NCI-H345 treated with DMSO at 0.1 percent for 48 hours (cell line): ENCODE measurements around the gene TPK1.
"Not testable (repeated sequence)": the region's sequence is repeated elsewhere in the genome, so short reads cannot be mapped to it uniquely, and the experiment has no call there.

Experiments
- DNase-seq: peaks from one replicate; lab custom pipeline; 2025; ENCODE audit not compliant: unreplicated experiment; lab: John Stamatoyannopoulos, UW

Gene TPK1

DNA sequence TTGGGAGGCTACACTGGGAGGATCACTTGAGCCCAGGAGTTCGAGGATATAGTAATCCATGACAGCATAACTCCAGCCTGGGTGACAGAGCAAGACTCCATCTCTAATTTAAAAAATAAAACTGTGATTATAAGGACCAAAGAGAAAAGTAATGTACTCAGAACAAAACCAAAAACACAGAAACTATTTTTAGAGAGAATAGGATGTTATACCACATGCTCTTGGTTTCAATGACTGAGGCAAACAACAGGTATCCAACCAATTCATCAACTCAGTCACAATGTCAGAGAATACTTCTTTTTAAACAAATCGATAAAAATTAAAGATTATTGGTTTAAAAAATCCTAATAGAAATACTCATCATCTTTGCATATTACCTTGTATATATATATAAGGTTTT lies 186.7 kb downstream of the TPK1 start:
- DNase-seq, result no peak

DNA sequence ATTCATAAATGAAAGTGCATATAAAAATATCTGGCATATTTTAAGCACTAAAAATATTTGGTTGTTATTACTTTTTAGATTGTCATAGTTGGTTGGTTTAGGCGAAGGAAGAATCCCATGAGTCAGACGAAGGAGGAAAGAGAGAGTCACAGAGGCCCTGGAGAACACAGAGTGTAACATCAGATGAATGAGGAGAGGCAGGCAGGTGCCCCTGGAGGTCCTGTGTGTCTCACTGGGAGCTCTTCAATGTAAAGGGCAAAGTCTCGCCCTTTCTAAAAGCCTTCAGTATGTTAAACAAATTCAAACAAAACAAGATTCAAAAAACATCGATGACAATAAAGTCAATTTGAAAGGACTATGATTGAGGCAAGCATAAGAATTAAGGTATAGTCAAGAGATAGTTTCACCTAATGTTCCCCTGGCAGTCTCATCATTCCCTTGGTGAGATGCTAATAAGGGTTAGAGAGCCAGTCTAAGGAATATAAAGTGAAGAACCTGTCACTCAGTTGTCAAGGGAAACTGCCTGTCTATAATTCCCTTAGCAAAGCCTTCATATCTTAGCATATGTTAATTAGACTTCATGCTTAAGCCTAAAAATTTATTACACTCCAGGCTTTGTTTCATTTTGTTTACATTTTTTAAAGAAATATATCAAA lies 194.3 kb downstream of the TPK1 start:
- no peak for DNase-seq

DNA sequence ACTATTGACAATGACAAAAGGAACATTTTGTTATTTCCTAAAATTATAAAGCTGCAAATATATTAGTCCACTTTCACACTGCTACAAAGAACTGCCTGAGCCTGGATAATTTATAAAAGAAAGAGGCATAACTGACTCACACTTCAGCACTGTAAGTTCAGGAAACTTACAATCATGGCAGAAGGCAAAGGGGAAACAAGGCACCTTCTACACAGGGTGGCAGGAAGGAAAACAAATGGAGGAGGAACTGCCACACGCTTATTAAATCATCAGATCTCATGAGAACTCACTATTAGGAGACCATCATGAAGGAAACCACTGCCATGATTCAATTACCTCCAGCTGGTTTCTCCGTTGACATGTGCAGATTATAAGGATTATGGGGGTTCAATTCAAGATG lies 203.1 kb downstream of the TPK1 start:
- DNase-seq, result no peak

DNA sequence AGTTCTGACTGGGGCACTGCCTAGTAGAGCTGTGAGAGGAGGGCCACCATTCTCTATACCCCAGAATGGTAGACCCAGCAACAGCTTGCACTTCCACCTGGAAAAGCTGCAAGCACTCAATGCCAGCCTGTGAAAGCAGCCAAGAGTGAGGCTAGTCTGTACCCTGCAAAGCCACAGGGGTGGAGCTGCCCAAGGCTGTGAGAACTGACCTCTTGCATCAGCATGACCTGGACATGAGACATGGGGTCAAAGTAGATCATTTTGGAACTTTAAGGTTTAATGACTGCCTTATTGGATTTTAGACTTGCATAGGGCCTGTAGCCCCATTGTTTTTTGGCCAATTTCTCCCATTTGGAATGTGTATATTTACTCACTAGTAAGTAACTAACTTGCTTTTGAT lies 206.3 kb downstream of the TPK1 start:
- DNase-seq, result no peak

DNA sequence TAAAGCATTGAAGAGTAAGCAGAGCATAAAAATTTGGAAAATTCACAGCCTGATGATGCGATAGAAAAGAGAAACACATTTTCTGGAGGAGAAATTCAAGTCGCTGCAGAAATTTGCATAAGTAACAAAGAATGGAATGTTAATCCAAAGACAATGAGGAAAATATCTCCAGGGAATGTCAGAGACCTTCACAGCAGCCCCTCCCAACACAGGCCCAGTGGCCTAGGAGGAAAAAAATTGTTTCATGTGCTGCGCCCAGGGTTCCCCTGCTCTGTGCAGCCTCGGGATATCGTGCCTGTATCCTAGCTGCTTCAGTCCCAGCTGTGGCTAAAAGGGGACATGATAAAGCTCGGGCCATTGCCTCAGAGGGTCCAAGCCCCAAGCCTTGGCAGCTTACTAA lies 206.8 kb downstream of the TPK1 start:
- DNase-seq, result no peak

DNA sequence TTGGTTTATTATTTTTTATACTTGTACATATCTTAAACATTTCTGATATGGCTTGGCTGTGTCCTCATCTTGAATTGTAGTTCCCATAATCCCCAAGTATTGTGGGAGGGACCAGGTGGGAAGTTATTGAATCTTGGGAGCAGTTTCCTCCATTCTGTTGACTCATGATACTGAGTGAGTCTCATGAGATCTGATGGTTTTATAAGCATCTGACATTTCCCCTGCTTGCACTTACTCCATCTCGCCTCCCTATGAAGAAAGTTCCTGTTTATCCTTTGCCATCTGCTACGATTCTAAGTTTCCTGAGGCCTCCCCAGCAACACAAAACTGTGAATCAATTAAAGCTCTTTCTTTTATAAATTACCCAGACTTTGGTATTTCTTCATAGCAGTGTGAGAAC lies 207.7 kb downstream of the TPK1 start:
- no peak for DNase-seq

DNA sequence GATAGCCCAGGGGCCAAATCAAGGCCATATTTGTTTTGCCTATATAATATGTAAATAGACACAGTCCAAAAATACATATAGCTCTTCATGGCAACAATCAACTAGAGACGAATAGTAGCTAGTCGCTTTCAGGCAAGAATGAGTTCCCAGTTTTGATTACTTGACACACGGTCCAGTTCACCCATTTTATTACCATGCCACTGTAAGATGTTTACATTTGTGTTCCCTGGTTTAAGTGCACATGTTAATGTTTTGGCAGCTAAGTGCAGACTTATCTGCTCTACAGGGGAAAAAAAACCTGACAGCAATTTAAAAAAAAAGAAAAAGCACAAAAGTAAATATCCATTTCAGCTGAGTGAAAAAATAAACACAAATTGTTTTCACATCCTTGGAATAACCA lies 213.1 kb downstream of the TPK1 start:
- DNase-seq, result peak; percentile 58

DNA sequence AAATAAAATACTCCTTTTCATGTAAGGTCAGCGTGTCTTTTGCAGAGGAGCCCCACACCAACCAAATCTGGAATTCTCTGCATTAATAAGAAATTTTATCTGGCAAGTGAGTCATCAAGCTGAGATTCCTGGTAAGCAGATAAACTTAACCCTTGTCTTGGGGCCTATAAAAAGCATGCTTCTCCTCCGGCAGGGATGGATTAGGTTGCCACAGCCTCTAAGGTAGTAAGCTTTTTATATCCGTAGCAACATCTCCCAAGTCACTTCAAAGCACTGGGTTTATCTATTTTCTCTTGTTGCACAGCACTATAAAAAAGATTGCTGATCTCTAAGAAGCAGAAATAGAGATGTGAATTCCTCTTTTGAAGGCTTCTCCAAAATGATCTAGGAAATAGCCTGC lies 229.6 kb downstream of the TPK1 start:
- no peak for DNase-seq

DNA sequence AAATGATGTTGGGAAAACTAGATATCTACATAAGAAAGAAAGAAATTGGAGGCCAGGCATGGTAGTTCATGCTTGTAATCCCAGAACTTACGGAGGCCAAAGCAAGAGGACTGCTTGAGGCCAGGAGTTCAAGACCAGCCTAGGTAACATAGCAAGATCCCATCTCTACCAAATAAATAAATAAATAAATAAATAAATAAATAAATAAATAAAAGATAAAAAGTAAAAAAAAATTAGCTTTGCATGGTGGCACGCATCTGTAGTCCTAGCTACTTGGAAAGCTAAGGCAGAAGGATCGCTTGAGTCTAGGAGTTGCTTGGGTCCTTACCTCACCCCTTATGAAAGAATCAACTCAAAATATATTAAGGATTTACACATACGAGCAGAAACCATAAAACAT lies 238.9 kb downstream of the TPK1 start:
- no peak for DNase-seq

DNA sequence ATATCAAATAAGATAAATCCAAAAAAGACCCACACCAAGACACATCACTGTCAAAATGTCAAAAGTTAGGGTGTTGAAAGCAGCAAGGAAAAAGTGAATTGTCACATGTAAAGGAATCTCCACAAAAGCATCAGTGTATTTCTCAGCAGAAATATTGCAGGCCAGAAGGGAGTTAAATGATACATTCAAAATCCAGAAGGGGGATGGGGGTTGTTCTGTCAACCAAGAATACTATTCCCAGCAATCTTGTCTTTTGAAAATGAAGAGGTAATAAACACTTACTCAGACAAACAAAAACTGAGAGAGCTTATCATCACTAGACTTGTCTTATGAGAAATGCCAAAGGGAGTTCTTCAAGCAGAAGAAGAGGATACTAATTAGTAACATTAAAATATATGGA lies 241.3 kb downstream of the TPK1 start:
- no peak for DNase-seq

DNA sequence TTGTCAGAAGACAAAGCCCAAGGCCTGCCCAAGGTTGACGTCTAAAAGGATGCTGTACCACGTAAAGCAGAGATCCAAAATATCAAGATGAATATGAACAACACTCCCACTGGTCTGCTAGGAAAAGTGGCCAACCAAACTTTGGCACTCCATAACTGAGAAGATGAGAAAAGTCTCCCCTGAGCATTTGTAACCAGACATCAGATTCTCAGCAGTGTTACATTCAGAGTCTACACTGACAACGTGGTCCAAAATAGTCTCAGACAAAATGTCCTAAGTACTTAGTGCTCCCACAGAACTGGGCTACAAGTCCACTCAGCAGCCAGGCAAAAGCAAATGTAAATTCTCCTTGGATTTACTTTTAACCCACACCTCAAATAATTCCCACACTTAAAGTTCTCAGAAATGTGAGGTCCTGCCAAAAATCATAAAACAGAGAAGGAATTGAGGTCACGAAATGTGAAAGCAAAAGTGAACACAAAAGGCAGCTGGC lies 247.2 kb downstream of the TPK1 start:
- DNase-seq, result no peak

DNA sequence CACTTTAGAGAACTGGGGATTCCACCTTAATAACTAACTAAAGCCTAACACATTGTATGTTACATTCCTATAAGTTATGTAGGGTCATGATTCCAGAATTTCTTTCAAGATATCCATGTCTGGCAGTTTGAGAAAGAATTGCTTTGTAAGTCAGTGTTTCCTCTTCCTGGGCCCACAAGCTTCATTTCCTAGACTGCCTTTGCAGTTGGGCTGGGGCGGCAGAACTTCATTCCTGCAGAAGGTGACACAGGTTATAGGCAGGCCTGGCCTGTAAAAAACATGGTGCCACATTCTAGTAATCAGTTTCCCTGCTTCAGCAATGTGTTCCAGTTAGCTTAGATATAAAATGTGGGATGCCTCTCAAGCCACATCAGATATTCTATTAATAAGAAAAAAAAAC lies 248.2 kb downstream of the TPK1 start:
- DNase-seq, result no peak

DNA sequence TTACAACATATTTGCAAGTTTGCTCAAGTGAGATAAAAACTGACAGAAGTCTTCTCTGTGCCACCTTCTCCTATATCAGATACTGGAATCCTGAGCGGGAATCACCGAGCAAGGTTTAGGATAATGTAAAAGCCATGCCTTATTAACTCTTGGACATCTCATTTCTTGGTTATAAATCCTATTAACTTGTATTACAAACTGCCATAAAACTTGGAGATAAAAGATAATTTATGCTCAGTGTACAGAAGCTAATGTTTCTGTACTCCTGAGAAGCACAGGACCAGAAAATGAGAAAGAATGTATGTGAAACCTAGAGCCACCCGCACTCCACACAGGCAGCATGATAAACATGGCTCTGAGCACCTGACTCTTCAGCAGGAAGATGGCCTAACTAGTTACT lies 251.1 kb downstream of the TPK1 start:
- DNase-seq, result no peak

DNA sequence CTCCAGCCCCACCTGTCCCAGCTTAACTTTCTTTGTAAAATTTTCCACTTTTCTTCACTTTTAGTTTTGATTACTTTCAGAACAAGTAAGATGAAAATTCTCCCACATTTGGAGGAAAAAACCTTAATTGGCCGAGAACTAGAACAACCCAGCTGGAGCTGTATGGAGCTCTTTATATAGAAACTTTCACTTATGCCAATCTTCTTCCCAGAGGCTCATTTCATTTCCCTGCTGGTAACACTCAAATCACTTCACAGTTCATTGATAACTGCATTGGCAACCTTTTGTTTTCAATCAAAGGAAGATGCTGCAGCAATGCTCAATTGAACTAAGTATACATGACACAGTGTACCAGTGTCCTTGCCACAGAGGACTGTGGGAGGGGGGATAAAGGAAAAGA lies 256.2 kb downstream of the TPK1 start:
- DNase-seq, result peak; percentile 82

DNA sequence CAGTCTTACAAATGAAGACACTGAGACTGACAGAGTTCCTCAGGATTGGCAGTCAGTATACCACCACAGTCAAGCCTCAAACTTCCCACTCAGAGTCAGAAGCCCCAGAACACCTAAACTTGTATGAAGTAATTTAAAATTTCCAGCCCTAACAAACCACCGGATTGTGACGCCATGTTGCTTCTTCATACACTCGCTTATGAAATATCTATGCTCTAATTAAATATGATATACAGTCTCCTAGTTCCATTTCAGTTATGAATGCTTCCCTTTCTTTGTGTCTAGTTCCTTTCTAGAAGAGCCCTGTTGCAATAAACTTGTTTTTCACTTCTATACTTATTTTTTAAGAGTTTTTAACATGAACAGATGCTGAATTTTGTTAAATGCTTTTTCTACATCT lies 260.4 kb downstream of the TPK1 start:
- no peak for DNase-seq

DNA sequence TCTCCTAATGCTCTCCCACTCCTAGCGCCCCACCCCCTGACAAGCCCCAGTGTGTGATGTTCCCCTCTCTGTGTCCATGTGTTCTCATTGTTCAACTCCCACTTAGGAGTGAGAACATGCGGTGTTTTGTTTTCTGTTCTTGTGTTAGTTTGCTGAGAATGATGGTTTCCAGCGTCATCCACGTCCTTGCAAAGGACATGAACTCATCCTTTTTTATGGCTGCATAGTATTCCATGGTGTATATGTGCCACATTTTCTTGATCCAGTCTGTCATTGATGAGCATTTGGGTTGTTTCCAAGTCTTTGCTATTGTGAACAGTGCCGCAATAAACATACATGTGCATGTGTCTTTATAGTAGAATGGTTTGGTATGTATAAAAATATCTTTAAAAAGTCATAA lies 261.1 kb downstream of the TPK1 start:
- DNase-seq, result not testable (repeated sequence)

DNA sequence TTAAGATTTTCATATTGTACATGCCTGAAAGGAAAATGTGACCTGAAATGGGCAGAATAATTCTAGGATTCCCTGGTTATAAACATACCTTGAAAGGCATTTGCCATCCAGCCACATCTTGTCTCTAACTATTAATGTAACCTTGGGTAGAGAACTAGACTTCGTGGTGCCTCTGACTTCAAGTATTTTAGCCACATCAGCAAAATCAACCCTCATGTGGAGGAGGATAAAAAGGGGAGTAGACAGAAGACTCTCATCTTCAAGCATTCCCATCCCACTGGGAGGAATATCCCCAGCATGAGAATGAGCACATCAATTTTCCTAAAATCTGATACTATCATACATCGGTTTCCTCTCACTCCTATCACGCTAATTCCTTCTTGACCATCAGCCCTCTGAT lies 267.6 kb downstream of the TPK1 start:
- no peak for DNase-seq

DNA sequence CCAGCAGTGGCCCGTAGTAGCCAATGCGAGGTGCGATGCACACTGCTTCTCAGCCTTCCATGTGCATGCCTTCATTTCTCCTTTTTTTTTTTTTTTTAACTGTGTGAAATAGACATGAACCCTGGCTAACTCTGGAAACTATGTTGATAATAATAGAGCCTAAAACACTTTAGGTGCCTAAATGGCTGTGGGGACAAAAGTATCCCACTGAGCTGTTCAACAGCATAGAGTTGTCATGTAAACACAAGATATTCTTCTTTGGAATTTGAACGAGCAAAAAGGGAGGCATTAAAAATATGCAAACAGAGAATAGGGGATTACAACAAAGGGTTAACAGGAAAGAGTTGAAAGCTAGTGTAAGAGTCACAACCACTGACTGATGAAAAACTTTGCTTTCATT lies 270.3 kb downstream of the TPK1 start:
- DNase-seq, result no peak

DNA sequence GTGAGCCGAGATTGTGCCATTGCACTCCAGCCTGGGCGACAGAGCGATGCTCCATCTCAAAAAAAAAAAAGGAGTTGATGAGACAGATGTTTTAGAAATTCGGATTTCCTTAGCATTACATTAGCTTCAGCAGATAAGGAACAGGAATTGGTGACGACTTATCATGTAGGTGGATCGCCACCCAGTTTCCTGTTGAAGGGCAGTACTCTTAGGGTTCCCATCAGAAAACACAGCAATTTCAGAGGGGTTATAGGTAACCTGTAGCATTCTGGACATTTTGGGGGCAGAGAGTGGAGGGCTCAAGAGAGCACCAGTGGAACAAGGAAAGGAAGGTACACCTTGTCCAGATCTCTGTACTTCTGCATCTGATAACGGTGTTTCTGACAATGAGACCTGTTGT lies 286.0 kb downstream of the TPK1 start:
- no peak for DNase-seq

DNA sequence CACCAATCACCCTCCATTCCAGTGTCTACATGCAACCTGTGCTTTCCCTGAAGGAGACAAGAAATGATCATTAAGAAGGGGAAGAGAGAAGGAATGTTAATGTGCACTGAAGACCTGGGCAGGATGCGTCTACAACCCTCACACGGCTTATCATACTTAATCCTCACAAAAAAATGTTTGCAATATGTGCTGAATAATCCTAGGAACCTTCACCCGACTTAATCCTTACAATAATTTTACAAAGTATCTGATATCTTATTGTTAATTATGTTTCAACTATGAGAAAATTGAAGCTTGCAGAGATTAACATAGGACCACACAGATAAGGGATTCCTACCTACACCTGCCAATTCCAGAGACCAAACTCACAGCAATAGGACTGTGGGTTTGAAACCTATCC lies 287.3 kb downstream of the TPK1 start:
- DNase-seq, result no peak

DNA sequence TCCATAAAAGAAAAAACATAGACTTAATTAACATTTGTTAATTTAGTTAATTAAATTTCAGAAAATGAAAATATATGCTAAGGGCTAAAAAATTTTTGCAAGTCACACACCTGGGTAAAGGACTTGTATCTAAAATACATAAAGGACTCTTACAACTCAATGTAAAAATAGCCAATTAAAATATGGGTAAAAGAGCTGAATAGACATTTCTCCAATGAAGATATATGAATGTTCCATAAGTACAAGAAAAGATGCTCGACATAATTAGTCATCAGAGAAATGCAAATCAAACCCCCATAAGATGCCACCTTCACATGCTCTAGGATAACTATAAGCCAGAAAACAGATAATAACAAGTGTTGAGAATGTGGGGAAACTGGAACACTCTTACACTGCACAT lies 288.0 kb downstream of the TPK1 start:
- no peak for DNase-seq

DNA sequence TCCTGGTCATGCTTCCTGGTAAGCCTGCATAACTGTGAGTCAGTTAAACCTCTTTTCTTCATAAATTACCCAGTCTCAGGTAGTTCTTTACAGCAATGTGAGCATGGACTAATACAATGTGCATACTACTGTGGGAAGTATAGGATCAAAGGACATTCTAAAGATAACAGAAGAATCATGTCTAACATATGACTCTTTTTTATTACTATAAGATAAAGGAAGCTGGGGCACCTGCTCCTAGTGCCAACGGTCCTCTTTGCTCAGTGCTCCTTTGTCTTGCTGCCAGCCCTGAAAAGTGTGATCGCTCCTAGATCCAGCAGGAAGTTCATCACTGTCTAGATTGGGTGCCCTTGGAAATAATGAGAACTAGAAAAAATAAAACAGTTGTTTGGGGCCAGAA lies 289.1 kb downstream of the TPK1 start:
- DNase-seq, result no peak

DNA sequence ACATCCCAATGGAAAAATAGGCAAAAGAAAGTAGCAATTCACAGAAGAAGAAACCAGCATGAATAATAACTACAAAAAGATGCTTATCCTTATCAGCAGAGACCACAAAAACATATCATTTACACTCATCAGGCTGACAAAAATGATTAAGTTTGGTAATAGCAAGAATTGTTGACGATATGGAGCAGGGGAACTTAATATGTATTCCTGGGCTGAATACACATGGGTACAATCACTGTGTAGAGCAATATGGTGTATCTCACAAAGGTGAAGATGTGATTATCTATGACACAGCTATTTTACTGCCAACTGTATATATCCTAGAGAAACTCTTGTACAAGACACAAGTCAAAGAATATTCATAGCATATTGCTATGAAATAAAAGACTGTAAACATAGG lies 290.5 kb downstream of the TPK1 start:
- DNase-seq, result no peak
